Rectal smooth muscle tissue (tissue), 1 donor: ENCODE data around the gene NAPG.
"Not testable (repeated sequence)": the region's sequence is repeated elsewhere in the genome, so short reads cannot be mapped to it uniquely, and the experiment has no call there.

ENCODE experiments used
- H3K27ac ChIP-seq: one replicate; pipeline ENCODE4 v1.7.0; 2013; ENCODE audit warnings: low read depth, low read length, inconsistent platforms
- H3K27me3 ChIP-seq: one replicate; pipeline ENCODE4 v1.7.0; 2013; ENCODE audit warnings: low read length; ENCODE audit not compliant: control insufficient read depth, insufficient read depth
- H3K36me3 ChIP-seq: one replicate; pipeline ENCODE4 v1.7.0; 2013; ENCODE audit warnings: low read length; ENCODE audit not compliant: control insufficient read depth, insufficient read depth
- H3K4me1 ChIP-seq: one replicate; pipeline ENCODE4 v1.7.0; 2013; ENCODE audit warnings: low read length; ENCODE audit not compliant: control insufficient read depth, insufficient read depth
- H3K4me3 ChIP-seq: one replicate; pipeline ENCODE4 v1.7.0; 2013; ENCODE audit warnings: low read length
- H3K9ac ChIP-seq: one replicate; pipeline ENCODE4 v1.7.0; 2013; ENCODE audit warnings: low read length

The NAPG gene

GRCh38 chr18:10577842-10578572, 52.2 kb downstream of the NAPG start:
- not testable (repeated sequence) for H3K27ac ChIP-seq, H3K4me1 ChIP-seq, H3K4me3 ChIP-seq, H3K27me3 ChIP-seq, H3K36me3 ChIP-seq, H3K9ac ChIP-seq

- H3K27ac ChIP-seq, H3K9ac ChIP-seq, H3K27me3 ChIP-seq, H3K36me3 ChIP-seq, H3K4me3 ChIP-seq, H3K4me1 ChIP-seq: not testable (repeated sequence)
These were observed 52.7 kb downstream of the NAPG start for GRCh38 chr18:10578573-10578899.

- Histone ChIP-seq H3K9ac (no peak overlapping the region), H3K4me3 (no peak overlapping the region), H3K27me3 (no peaks in the 10 kb centered on the region), H3K4me1 (no peaks in the 10 kb centered on the region), H3K27ac (no peak overlapping the region), H3K36me3 (no peaks in the 10 kb centered on the region)
These were observed 53.4 kb downstream of the NAPG start for GRCh38 chr18:10579079-10579867.

GRCh38 chr18:10580215-10580614, 54.4 kb downstream of the NAPG start:
- H3K4me3 ChIP-seq: no peak overlapping the region
- H3K27me3 ChIP-seq: no peaks in the 10 kb centered on the region
- H3K27ac ChIP-seq: no peak overlapping the region
- no peaks in the 10 kb centered on the region for H3K4me1 ChIP-seq
- no peak overlapping the region for H3K9ac ChIP-seq
- H3K36me3 ChIP-seq: no peaks in the 10 kb centered on the region

GRCh38 chr18:10585260-10585659, 59.4 kb downstream of the NAPG start:
- no peak overlapping the region for H3K9ac ChIP-seq
- H3K27me3 ChIP-seq: no peaks in the 10 kb centered on the region
- no peak overlapping the region for H3K27ac ChIP-seq
- no peaks in the 10 kb centered on the region for H3K36me3 ChIP-seq
- no peak overlapping the region for H3K4me3 ChIP-seq
- no peaks in the 10 kb centered on the region for H3K4me1 ChIP-seq

GRCh38 chr18:10588975-10589374, 63.1 kb downstream of the NAPG start:
- Histone ChIP-seq H3K36me3 (no peaks in the 10 kb centered on the region), H3K27me3 (no peaks in the 10 kb centered on the region), H3K4me3 (no peak overlapping the region), H3K9ac (no peak overlapping the region), H3K4me1 (no peaks in the 10 kb centered on the region), H3K27ac (no peak overlapping the region)

GRCh38 chr18:10590412-10590811, 64.6 kb downstream of the NAPG start:
- H3K4me1 ChIP-seq: no peaks in the 10 kb centered on the region
- no peak overlapping the region for H3K4me3 ChIP-seq
- no peaks in the 10 kb centered on the region for H3K36me3 ChIP-seq
- no peak overlapping the region for H3K27ac ChIP-seq
- no peaks in the 10 kb centered on the region for H3K27me3 ChIP-seq
- no peak overlapping the region for H3K9ac ChIP-seq

GRCh38 chr18:10591896-10592295, 66.1 kb downstream of the NAPG start:
- Histone ChIP-seq H3K27me3 (no peaks in the 10 kb centered on the region), H3K36me3 (no peaks in the 10 kb centered on the region), H3K9ac (no peak overlapping the region), H3K4me1 (no peaks in the 10 kb centered on the region), H3K4me3 (no peak overlapping the region), H3K27ac (no peak overlapping the region)

- H3K27me3 ChIP-seq, H3K36me3 ChIP-seq, H3K9ac ChIP-seq, H3K4me3 ChIP-seq, H3K27ac ChIP-seq, H3K4me1 ChIP-seq: not testable (repeated sequence)
These were observed 67.7 kb downstream of the NAPG start for GRCh38 chr18:10593366-10594022.

- not testable (repeated sequence) for H3K27me3 ChIP-seq, H3K27ac ChIP-seq, H3K4me3 ChIP-seq, H3K4me1 ChIP-seq, H3K9ac ChIP-seq, H3K36me3 ChIP-seq
These were observed 70.1 kb downstream of the NAPG start for GRCh38 chr18:10595917-10596316.

- H3K4me1 ChIP-seq, H3K9ac ChIP-seq, H3K4me3 ChIP-seq, H3K27me3 ChIP-seq, H3K36me3 ChIP-seq, H3K27ac ChIP-seq: not testable (repeated sequence)
These were observed 71.9 kb downstream of the NAPG start for GRCh38 chr18:10597695-10598094.

- not testable (repeated sequence) for H3K4me3 ChIP-seq, H3K27ac ChIP-seq, H3K36me3 ChIP-seq, H3K27me3 ChIP-seq, H3K9ac ChIP-seq, H3K4me1 ChIP-seq
These were observed 74.9 kb downstream of the NAPG start for GRCh38 chr18:10600701-10601100.
